Measurements from ENCODE around the gene COTL1.

GRCh38 chr16:84594725-84595038, 23.2 kb downstream of the COTL1 start:
- TF ChIP-seq POLR2A (IDR thresholded peaks at IDR 0.05; ENCODE audit: low read length): no peak
- TF ChIP-seq GATA1 (IDR thresholded peaks at IDR 0.05; ENCODE audit: low read depth, low read length): no peak
